ENCODE measurements around the gene SUGCT.
"Not testable (repeated sequence)": the region's sequence is repeated elsewhere in the genome, so short reads cannot be mapped to it uniquely, and the experiment has no call there.

- not testable (repeated sequence) for TF ChIP-seq CTCF, POLR2A (IDR thresholded peaks at IDR 0.05)
Observed at GRCh38 chr7:40175256-40175655, 40.5 kb downstream of the SUGCT start.
